Gastroesophageal sphincter (tissue), 3 donors: ENCODE data around the gene RXRA.

ENCODE experiments used
- CTCF ChIP-seq, 4 experiments: fragments of 200-600 bp in 2 of 4; fragments of 450-650 bp in 2 of 4; sonication (generic) in 1 of 4; IDR thresholded peaks; one replicate each; pipeline ENCODE4 v1.5.1; 2017 to 2019; ENCODE audit warnings: antibody characterized with exemption in 4 of 4, mild to moderate bottlenecking in 2 of 4, moderate library complexity in 2 of 4
- POLR2A ChIP-seq, 2 donors: fragments of 450-650 bp; IDR thresholded peaks; one replicate each; pipeline ENCODE4 v1.6.1; 2017; ENCODE audit warnings: antibody characterized with exemption in 2 of 2, mild to moderate bottlenecking in 2 of 2, moderate library complexity in 1 of 2

- no peak for TF ChIP-seq CTCF (IDR thresholded peaks at IDR 0.05)
- no peak for TF ChIP-seq POLR2A (IDR thresholded peaks at IDR 0.05)
Observed at GRCh38 chr9:134482226-134482625, 156.0 kb downstream of the RXRA start.
